ENCODE measurements around the gene RAD9A.
A peak's percentile ranks its signal among the peaks of the same experiment; 100 is the strongest.

The RAD9A gene

DNA sequence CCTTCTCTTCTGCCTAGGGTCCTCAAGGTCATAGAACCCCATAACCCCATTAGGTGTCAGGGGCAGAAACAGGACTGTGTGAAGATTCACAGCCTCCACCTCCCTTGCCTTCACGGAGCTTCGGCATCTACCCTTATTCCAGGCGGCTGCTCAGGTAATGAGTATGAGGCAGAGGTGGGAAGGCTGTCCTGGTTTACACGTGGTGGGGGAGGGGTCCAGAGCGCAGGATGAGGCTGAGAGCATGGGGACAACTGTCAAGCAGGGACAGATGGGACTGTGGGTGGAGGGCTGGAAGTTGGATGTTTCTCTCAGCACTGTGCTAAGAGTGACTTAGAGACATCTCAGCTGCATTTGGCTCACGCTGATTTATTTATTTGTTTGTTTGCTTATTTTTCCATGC, 4.3 kb upstream of the RAD9A start (continued):
- TF ChIP-seq, protein P1, sequence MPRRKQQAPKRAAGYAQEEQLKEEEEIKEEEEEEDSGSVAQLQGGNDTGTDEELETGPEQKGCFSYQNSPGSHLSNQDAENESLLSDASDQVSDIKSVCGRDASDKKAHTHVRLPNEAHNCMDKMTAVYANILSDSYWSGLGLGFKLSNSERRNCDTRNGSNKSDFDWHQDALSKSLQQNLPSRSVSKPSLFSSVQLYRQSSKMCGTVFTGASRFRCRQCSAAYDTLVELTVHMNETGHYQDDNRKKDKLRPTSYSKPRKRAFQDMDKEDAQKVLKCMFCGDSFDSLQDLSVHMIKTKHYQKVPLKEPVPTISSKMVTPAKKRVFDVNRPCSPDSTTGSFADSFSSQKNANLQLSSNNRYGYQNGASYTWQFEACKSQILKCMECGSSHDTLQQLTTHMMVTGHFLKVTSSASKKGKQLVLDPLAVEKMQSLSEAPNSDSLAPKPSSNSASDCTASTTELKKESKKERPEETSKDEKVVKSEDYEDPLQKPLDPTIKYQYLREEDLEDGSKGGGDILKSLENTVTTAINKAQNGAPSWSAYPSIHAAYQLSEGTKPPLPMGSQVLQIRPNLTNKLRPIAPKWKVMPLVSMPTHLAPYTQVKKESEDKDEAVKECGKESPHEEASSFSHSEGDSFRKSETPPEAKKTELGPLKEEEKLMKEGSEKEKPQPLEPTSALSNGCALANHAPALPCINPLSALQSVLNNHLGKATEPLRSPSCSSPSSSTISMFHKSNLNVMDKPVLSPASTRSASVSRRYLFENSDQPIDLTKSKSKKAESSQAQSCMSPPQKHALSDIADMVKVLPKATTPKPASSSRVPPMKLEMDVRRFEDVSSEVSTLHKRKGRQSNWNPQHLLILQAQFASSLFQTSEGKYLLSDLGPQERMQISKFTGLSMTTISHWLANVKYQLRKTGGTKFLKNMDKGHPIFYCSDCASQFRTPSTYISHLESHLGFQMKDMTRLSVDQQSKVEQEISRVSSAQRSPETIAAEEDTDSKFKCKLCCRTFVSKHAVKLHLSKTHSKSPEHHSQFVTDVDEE (CRISPR knock-in tag; IDR thresholded peaks at IDR 0.05) = no peak
- TF ChIP-seq ZFP3 (CRISPR knock-in tag; IDR thresholded peaks at IDR 0.05) (no peak), ESRRG (CRISPR knock-in tag; IDR thresholded peaks at IDR 0.05) (no peak), ARNTL (CRISPR knock-in tag; IDR thresholded peaks at IDR 0.05; ENCODE audit: borderline replicate concordance, low read depth) (no peak), BACH2 (CRISPR knock-in tag; IDR thresholded peaks at IDR 0.05; ENCODE audit: borderline replicate concordance) (no peak), OSR1 (CRISPR knock-in tag; IDR thresholded peaks at IDR 0.05) (no peak), ZNF70 (CRISPR knock-in tag; IDR thresholded peaks at IDR 0.05) (no peak)
- TF ChIP-seq, protein P2, sequence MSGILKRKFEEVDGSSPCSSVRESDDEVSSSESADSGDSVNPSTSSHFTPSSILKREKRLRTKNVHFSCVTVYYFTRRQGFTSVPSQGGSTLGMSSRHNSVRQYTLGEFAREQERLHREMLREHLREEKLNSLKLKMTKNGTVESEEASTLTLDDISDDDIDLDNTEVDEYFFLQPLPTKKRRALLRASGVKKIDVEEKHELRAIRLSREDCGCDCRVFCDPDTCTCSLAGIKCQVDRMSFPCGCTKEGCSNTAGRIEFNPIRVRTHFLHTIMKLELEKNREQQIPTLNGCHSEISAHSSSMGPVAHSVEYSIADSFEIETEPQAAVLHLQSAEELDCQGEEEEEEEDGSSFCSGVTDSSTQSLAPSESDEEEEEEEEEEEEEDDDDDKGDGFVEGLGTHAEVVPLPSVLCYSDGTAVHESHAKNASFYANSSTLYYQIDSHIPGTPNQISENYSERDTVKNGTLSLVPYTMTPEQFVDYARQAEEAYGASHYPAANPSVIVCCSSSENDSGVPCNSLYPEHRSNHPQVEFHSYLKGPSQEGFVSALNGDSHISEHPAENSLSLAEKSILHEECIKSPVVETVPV (CRISPR knock-in tag; IDR thresholded peaks at IDR 0.05) = no peak

DNA sequence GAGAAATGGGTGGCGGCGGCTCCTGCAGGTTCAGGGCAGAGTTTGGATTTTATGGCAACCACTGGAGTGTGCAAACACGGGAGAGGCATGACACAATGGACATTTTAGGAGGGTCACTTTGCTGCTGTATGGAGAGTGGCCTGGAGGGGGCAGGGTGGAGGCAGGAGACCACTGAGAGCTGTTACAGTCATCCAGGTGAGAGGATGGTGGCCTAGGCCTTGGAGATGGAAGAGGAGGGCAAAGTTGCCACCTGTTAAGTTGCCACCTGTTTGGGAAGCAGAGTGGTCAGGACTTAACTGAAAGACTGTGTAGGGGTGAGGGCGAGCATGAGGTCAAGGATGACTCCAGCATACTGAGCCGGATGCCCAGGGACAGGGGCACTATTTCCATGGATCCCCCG, 2.3 kb upstream of the RAD9A start:
- ATAC-seq = 0 out of 3 replicates have a peak, but pooled peaks have one; percentile 15
- no peak for TF ChIP-seq GLIS3 (CRISPR knock-in tag; IDR thresholded peaks at IDR 0.05)
- TF ChIP-seq ZC3H10 (CRISPR knock-in tag; IDR thresholded peaks at IDR 0.05) = no peak
- no peak for TF ChIP-seq TOX (CRISPR knock-in tag; IDR thresholded peaks at IDR 0.05; ENCODE audit: borderline replicate concordance)
- TF ChIP-seq ISL1 (CRISPR knock-in tag; IDR thresholded peaks at IDR 0.05) = no peak
- TF ChIP-seq ZNF8 (CRISPR knock-in tag; IDR thresholded peaks at IDR 0.05) = no peak
- no peak for TF ChIP-seq ZFP3 (CRISPR knock-in tag; IDR thresholded peaks at IDR 0.05)
- TF ChIP-seq TCF4 (CRISPR knock-in tag; IDR thresholded peaks at IDR 0.05; ENCODE audit: borderline replicate concordance) = no peak
- no peak for TF ChIP-seq CSDC2 (CRISPR knock-in tag; IDR thresholded peaks at IDR 0.05)
- no peak for TF ChIP-seq ZNF70 (CRISPR knock-in tag; IDR thresholded peaks at IDR 0.05)

DNA sequence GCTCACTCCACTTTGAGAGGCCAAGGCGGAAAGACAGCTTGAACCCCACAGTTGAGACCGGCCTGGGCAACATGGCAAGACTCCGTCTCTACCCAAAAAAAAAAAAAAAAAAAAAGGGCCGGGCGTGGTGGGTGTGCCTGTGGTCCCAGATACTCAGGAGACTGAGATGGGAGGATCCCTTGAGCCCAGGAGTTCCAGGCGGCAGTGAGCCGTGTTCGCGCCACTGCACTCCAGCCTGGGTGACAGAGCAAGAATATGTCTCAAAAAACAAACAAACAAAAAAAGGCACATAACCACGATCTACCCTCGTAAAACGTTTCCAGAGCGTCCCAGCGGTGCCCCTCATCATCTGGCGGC, 861 bp upstream of the RAD9A start:
- ATAC-seq = no peak
- TF ChIP-seq CSDC2 (CRISPR knock-in tag; IDR thresholded peaks at IDR 0.05) (no peak), ZC3H10 (CRISPR knock-in tag; IDR thresholded peaks at IDR 0.05) (no peak), ZNF70 (CRISPR knock-in tag; IDR thresholded peaks at IDR 0.05) (no peak), GLIS3 (CRISPR knock-in tag; IDR thresholded peaks at IDR 0.05) (no peak; the same call in 1 of the 2 replicates)
- TF ChIP-seq, protein P3, sequence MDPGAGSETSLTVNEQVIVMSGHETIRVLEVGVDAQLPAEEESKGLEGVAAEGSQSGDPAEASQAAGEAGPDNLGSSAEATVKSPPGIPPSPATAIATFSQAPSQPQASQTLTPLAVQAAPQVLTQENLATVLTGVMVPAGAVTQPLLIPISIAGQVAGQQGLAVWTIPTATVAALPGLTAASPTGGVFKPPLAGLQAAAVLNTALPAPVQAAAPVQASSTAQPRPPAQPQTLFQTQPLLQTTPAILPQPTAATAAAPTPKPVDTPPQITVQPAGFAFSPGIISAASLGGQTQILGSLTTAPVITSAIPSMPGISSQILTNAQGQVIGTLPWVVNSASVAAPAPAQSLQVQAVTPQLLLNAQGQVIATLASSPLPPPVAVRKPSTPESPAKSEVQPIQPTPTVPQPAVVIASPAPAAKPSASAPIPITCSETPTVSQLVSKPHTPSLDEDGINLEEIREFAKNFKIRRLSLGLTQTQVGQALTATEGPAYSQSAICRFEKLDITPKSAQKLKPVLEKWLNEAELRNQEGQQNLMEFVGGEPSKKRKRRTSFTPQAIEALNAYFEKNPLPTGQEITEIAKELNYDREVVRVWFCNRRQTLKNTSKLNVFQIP (CRISPR knock-in tag; IDR thresholded peaks at IDR 0.05; ENCODE audit: borderline replicate concordance, low read depth) = no peak

DNA sequence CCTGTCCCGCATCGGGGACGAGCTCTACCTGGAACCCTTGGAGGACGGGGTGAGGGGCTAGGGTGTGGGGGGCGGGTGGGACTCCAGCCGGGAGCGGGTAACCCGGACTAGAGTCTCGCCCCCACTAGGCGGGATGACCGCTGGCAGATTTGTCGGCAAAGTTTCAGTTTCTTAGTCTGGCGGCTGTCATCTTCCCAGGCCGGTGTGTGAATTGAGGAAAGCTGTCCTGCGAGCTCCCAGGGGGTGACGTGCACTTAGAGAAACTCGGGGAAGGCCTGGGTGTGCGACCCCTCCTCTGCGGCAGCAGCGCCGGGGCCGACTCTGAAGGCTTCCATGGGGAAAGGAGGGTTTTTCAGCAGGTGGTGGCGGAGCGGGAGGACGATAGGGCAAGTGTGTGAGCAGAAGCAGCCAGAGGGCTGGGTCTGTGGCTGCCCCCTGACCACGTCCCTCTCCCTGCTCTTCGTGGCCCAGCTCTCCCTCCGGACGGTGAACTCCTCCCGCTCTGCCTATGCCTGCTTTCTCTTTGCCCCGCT, 463 bp downstream of the RAD9A start:
- peak; percentile 16 for ATAC-seq
- TF ChIP-seq ZNF8 (CRISPR knock-in tag; IDR thresholded peaks at IDR 0.05) = no peak
- no peak for TF ChIP-seq GLIS3 (CRISPR knock-in tag; IDR thresholded peaks at IDR 0.05)
- TF ChIP-seq PPARA (CRISPR knock-in tag; IDR thresholded peaks at IDR 0.05; ENCODE audit: borderline replicate concordance) = no peak
- no peak for TF ChIP-seq OSR1 (CRISPR knock-in tag; IDR thresholded peaks at IDR 0.05)
- no peak for TF ChIP-seq ZFP30 (CRISPR knock-in tag; IDR thresholded peaks at IDR 0.05)
- TF ChIP-seq, protein P2 (CRISPR knock-in tag; IDR thresholded peaks at IDR 0.05) = no peak
- no peak for TF ChIP-seq BACH2 (CRISPR knock-in tag; IDR thresholded peaks at IDR 0.05; ENCODE audit: borderline replicate concordance)
- no peak for TF ChIP-seq TOX (CRISPR knock-in tag; IDR thresholded peaks at IDR 0.05; ENCODE audit: borderline replicate concordance)
- TF ChIP-seq, protein P4, sequence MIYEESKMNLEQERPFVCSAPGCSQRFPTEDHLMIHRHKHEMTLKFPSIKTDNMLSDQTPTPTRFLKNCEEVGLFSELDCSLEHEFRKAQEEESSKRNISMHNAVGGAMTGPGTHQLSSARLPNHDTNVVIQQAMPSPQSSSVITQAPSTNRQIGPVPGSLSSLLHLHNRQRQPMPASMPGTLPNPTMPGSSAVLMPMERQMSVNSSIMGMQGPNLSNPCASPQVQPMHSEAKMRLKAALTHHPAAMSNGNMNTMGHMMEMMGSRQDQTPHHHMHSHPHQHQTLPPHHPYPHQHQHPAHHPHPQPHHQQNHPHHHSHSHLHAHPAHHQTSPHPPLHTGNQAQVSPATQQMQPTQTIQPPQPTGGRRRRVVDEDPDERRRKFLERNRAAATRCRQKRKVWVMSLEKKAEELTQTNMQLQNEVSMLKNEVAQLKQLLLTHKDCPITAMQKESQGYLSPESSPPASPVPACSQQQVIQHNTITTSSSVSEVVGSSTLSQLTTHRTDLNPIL (CRISPR knock-in tag; IDR thresholded peaks at IDR 0.05; ENCODE audit: low read depth) = no peak
- TF ChIP-seq, protein P3 (CRISPR knock-in tag; IDR thresholded peaks at IDR 0.05; ENCODE audit: borderline replicate concordance, low read depth) = no peak
- TF ChIP-seq, protein P5, sequence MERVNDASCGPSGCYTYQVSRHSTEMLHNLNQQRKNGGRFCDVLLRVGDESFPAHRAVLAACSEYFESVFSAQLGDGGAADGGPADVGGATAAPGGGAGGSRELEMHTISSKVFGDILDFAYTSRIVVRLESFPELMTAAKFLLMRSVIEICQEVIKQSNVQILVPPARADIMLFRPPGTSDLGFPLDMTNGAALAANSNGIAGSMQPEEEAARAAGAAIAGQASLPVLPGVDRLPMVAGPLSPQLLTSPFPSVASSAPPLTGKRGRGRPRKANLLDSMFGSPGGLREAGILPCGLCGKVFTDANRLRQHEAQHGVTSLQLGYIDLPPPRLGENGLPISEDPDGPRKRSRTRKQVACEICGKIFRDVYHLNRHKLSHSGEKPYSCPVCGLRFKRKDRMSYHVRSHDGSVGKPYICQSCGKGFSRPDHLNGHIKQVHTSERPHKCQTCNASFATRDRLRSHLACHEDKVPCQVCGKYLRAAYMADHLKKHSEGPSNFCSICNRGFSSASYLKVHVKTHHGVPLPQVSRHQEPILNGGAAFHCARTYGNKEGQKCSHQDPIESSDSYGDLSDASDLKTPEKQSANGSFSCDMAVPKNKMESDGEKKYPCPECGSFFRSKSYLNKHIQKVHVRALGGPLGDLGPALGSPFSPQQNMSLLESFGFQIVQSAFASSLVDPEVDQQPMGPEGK (CRISPR knock-in tag; IDR thresholded peaks at IDR 0.05; ENCODE audit: borderline replicate concordance) = no peak
